Right lobe of liver (tissue), 4 donors: ENCODE measurements around the gene ABCC3.

Experiments
- POLR2A ChIP-seq: fragments of 450-650 bp; IDR thresholded peaks from one replicate; pipeline ENCODE4 v1.6.1; 2017; ENCODE audit warnings: antibody characterized with exemption, mild to moderate bottlenecking
- TF ChIP-seq, protein P1 (sequence below), 4 donors: fragments of 200-600 bp in 3 of 4; fragments of 450-650 bp in 1 of 4; IDR thresholded peaks; one replicate each; pipeline versions ENCODE4 v1.5.1 to v1.8.0; 2016 to 2022; ENCODE audit warnings: antibody characterized with exemption in 4 of 4, mild to moderate bottlenecking in 2 of 4
- donor health status: DM: no; HTN: no; CAD: no.
- donor health status: DM: no; HTN: no; CAD: no.
- donor health status: DM: no; HTN: yes; CAD: no.

DNA sequence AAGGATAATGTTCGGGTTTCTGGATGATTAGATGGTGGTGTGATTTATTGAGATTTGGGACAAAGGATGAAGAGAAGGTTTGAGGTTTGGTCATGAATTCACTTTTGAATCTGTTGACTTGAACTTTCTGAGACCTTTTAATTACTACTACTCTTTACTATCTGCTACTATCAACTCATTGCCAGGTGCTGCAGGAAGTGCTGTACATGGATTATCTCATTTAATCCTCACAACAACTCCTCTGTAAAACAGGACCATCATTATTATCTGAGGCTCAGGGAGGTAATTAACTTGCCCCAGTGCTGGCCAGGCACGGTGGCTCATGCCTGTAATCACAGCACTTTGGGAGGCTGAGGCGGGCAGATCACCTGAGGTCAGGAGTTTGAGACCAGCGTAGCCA lies 76.0 kb downstream of the ABCC3 start:
- TF ChIP-seq, protein P1, sequence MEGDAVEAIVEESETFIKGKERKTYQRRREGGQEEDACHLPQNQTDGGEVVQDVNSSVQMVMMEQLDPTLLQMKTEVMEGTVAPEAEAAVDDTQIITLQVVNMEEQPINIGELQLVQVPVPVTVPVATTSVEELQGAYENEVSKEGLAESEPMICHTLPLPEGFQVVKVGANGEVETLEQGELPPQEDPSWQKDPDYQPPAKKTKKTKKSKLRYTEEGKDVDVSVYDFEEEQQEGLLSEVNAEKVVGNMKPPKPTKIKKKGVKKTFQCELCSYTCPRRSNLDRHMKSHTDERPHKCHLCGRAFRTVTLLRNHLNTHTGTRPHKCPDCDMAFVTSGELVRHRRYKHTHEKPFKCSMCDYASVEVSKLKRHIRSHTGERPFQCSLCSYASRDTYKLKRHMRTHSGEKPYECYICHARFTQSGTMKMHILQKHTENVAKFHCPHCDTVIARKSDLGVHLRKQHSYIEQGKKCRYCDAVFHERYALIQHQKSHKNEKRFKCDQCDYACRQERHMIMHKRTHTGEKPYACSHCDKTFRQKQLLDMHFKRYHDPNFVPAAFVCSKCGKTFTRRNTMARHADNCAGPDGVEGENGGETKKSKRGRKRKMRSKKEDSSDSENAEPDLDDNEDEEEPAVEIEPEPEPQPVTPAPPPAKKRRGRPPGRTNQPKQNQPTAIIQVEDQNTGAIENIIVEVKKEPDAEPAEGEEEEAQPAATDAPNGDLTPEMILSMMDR (IDR thresholded peaks at IDR 0.05) = no peak
- no peak for TF ChIP-seq POLR2A
